Stimulated activated CD8-positive, alpha-beta memory T cell treated with anti-CD3 and anti-CD28 coated beads, Interleukin-4, amount 100 ng/mL, for 1 hour (primary cell): ENCODE results near the gene PPP1R12C.
"Not testable (repeated sequence)": the region's sequence is repeated elsewhere in the genome, so short reads cannot be mapped to it uniquely, and the experiment has no call there.

Experiments
- DNase-seq, 2 donors: peaks; one replicate each; pipeline ENCODE4 v3.0.0-alpha.2; 2020; ENCODE audit warnings: low read depth in 2 of 2, low spot score in 1 of 2

Gene PPP1R12C

DNA sequence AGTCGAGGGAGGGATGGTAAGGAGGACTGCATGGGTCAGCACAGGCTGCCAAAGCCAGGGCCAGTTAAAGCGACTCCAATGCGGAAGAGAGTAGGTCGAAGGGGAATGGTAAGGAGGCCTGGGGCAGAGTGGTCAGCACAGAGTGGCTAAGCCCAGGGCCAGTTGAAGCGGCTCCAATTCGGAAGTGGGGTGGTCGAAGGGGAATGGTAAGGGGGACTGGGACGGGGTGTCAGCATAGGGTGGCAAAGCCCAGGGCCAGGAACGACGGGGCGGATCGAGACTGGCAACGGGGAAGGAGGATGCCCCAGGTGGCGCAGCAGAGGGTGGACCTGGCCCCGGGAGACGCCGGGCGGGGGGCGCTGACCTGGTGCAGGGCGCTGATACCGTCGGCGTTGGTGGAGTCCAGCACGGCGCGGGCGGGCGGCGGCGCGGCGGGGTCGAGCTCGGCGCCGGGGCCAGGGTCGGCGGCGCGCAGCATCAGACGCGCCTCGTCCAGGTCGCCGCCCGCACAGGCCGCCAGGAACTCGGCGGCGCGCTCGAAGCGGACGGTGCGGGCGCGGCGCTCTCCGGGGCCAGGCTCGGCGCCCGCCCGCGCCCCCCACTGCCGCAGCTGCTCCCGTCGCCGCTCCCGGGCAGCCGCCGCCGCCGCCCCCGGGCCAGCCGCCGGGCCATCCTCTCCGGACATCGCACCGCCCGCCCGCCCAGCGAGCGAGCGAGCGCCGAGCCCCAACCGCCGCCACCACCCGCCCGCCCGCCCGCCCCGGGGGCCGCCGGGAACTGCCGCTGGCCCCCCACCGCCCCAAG lies at the start of gene PPP1R12C:
Gene PPP1R12C (minus strand): TSS at position 779 of the 804 bp plus-strand sequence. CDS start 94 bp downstream, at position 685.
- no peak for DNase-seq

DNA sequence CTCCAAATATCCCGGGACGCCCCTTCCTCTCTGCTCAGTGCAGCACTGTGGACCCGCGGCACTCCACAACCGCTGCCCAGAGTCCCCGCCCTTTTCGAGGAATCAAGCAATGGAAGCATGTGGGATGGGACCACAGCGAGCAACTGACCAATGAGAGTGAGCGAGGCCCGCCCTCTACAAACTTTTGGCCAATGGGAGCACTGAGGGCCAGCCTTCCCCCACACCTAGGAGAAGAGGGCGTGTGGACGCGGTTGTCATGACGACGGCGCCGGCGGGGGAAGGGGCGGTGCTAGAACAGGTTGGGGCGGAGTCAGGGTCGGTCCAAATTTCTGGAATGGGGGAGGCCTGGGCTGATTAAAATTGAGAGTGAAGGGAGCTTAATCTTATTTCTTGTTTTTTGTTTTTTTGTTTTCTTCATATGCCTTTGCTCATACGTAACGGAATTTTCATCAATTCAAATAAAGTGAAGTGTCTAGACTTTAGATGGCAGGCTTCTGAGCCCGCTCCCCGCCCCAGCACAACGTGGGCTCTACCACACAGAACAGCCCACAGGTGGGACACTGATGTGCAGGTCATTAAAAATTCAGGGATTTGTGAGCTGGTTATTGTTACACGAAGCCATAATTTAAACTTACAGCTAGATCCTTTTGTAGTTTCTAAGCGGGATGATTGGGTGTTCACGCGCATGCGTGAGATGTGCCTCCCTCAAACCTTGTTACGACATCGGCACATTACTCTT lies 49.3 kb upstream of the PPP1R12C start, which contains the start of gene DNAAF3:
Gene DNAAF3 (minus strand): TSS at position 84 of the 739 bp plus-strand sequence. CDS start 200 bp downstream, outside the sequence.
- DNase-seq = peak in 1 of 2 donors; percentile 25

DNA sequence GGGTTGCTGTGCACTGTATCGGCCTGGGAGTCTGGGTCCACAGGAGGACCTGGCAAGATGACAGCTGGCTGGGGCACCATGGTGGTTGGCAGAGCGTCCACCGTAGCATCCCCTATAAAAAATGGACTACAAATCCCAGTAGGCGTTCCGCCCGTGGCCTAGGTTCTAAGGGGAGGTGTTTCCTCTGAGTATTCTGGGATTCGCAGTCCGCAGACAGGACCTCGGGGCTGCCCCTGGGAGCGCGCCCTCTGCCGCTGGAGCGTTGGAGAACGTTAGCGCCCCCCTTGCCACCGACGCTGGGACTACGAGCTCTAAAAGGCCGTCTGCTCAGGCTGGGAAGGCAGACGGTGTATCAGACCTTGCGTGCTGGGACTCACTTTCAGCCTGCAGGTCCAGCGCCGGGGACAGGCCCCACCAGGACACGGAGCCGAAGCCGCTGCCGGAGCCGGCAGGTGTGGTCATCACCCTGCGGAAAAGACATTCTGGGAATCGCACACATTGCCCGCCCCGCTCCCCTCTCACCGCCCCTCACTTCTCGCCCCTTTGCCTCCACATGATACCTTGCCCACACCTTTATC lies 48.6 kb upstream of the PPP1R12C start:
- no peak for DNase-seq

DNA sequence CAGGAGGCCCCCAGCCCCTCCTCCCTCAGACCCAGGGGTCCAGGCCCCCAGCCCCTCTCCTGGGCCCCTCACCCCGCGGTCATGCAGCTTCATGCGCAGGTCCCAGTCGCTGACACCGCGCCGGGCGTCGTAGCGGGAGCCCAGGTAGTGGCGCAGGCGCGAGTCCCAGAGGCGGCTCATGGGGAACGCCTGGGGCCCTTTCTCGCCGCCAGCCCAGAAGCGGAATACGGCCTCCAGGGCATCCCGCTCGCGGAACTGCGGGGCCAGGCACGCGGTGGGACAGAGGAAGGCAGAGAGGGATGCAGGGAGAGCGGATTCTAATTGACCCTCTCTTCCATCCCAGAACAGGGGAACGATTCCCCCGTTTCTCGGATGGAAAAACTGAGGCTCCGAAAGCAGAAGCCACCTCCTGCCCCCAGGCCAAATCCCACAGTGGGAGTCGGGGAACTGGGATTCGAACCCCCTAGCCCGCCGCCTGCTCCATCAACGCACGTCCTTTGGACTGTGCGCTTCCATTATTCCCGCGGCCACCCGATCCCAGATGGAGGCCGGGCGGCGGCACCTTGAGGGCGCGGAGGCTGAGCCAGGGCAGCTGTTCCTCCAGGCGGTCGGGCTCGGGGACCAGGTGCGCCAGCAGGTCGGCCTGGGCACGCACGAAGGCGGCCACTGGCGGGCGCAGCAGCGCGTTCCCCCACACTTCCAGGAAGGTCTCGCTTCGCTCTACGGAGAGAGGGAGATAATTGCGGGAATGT lies 44.3 kb upstream of the PPP1R12C start:
- no peak for DNase-seq

DNA sequence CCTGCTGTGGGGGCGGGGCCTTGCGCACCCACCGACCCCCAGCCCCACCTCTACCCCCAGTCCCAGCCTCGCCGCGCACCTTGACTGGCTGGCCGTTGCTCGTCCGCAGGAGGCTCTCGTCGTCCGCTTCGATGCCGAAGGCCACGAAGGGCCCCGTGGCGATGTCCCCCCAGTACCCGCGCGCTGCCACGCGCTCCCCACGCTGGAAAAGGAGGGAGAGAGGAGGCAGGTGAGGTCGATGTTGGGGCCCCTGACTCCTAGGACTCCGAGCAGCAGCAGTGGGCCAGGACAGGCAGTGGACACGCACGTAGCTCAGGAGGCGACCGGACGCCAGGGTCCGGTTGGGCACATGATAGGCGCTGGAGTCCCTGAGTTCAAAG lies 43.5 kb upstream of the PPP1R12C start:
- no peak for DNase-seq

DNA sequence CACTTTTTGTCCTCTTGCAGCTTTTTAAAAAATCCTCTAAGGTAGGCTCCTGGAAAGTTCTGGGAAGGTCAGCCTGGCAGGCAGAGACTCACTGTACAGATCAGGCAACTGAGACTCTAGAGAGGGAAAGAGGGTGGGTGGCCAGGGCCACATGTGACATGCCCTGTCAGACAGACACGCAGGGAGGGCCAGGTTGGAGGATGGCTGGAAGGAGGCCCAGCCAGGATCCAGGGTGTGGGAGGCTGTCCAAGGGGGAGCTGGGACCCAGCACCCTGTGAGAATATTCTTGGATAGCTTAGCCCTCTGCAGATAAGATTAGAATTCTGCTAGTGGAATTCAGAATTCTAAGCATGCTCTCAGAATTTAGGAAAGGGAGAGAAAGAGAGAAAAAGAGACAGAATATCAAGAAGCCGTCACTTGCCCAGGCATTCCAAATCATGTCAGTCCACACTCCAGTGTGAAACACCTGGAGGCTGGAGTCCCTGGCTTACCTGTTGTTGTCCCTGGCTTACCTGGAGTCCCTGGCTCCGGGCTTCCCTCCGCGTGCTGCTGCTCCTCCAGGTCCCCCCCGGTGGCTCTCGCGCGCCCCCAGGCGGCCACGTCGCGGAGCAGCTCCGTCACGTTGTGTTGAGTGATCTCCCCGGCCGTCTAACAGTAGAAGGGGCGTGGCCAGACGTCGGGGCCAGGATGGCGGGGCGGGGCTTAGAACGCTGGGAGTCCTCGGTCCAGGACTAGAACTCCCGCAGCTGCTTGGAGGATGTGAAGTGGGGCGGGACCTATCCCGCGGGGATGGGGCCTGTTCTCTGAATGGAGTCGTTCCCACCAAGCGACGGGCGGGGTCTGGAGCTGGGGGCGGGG lies 42.9 kb upstream of the PPP1R12C start:
- DNase-seq = peak; percentile 53 to 71

DNA sequence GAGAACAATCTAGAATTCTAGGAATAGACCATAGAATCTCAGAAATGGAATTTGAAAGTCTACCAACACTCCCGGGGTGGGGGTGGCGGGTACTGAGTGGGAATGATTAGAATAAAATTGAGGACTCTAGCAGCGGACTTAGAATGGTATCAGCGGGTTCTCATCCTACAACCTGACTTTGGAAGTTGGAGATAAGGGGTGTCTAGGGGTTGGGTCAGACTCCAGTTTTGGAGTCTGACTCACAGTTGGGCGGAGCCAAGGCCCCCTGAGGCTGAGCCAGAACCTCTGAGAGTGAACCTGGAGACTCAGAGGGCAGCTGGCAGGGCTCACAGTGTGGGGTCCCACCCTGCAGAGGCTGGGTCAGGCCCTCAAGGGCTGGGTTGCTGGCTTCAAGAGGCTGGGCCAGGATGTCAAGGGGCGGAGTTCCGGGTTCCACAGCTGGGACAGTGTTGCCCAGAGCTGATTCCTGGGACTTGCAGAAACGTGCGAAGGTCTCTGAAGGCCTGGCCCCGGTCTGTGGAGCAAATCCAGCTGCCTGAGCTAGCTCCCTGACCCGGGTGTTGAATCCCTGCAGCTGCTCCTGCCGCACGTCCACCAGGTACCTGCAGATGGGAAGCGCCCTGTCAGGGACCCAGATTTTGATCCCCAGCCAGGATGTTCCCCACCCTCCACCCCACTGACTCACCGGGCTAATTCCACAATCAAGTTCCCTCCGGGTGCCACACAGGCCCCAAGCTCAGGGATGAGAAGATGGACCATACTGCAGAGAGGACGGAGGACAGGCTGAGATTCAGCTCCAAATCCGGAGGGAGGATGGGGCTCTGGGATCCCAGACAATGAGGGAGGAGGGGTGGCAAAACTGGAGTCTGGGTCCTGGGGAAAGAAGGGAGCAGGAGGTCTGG lies 41.7 kb upstream of the PPP1R12C start:
- no peak for DNase-seq

DNA sequence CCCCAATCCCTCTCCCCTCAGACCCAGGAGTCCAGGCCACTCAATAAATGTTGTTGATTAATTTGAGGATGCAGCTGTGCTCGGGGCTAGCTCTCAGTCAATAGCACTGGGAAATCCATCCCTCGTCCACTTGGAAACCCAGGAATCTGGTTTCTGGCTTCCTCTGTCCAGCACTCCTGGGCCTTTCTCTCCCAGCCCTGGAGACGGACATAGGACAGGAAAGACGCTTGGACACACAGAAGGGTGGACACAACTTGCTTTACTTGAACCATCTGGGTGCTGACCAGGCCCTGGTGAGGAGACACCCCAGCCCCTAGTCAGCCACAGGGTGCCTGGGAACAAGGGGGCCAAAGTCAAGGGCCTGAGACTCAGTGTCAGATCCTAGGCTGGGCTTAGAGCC lies 41.0 kb upstream of the PPP1R12C start:
- no peak for DNase-seq

DNA sequence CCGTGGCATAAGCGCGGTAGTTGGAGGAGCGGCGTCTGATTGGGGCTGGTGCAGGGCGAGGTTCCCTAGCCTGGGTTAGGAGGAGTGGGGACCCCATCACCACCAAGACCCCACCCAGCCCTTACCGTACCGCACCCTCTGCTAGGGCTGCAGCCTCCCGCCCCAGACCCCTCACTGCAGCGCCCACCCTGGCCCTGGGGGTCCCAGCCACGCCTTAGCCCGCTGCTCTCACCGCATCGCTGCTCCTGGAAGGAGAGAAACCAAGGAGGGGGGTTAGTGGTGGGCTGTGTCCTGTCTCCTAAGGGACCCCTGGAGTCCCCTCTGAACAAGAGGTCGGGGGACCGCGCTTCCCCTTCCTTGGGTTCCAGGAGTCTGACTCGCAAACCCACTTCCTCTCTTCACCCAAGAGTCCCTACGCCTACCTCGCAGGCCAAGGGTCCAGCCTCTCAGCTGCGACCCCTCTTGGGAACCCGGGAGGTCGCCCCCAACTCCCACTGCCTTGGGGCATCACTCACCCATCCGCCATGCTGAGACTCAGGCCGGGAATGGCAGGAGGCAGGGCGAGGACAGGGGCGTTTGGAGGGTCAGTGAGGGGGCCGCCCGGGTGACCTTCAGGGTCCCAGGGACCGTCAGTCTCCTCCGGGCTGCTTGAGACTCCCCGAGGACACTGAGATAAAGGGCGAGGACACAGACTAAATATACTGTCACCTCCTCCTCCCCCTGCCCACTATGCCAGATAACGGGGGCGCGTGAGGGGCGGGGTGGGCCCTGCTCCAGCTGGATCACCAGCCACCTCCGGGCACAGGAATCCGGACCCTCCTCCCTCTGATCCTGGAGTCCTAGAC lies 39.8 kb upstream of the PPP1R12C start, which contains the start of gene TNNI3:
Gene TNNI3 (minus strand): TSS at position 669 of the 845 bp plus-strand sequence. CDS start 143 bp downstream, at position 526.
- no peak for DNase-seq

DNA sequence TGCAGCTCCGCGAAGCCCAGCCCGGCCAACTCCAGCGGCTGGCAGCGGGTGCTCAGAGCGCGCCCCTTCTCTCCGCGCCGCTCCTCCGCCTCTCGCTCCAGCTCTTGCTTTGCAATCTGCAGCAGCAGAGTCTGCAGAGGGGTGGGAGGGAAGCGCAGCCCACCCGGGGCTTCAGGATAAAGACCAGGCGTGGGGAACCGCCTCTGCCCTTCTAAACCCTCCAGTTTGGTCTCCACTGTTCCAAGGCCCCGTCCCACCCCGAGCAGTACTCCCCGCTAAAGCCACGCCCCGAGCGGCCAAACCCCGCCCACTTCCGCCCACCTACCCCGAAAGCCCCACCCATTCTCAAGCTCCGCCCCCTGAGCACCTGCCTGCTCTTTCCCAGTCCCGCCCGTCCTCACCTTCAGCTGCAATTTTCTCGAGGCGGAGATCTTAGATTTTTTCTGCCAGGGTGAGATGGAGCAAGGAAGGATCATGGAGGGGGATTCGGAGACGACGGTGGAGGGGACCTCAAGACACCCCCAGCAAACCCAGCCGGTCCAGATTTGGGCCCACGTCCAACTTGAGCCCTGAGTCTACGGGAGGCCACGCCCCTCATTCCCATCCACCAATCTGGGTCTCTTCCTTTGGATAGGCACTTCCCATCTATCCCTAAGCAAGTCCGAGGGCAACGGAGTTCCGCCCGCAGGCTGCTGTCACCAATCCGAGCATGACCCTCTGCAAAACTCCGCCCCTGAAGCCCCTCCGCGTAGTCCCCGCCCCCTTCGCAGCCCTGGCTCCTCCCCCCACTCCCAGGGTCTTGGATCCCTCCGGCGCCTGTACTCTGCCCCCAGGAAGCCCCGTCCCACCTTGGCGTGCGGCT lies 39.0 kb upstream of the PPP1R12C start:
- DNase-seq = no peak

DNA sequence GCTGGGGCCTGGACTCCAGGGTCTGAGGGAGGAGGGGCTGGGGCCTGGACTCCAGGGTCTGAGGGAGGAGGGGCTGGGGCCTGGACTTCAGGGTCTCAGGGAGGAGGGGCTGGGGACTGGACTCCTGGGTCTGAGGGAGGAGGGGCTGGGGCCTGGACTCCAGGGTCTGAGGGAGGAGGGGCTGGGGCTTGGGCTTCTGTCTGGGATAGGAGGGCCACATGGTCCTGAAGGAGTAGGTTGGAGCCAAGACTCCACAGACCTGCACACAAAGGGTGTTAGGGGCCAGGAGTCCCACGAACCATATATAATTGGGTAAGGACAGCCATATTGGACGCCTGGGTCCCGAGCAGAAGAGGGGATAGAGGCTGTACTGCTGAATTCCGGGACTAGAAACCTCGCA lies 38.3 kb upstream of the PPP1R12C start:
- DNase-seq = not testable (repeated sequence)

DNA sequence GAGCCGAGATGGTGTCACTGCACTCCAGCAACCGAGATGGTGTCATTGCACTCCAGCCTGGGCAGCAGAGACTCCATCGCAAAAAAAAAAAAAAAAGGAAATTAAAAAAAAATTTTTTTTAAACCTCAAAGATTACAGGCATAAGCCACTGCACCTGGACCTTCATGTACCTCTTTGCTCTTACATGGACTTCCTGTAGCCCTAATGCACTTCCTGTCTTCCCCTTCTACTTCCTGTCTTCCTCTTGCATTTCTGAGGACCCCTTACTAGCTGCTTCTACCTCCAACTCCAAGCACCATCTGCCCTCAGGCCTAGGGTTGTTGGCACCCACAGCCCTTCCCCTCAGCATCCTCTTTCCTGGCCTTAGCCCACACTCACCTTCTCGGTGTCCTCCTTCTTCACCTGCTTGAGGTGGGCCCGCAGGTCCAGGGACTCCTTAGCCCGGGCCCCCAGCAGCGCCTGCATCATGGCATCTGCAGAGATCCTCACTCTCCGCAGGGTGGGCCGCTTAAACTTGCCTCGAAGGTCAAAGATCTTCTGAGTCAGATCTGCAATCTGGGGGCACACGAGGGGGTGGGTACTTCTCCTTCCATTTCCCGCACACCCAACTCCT lies 36.3 kb upstream of the PPP1R12C start:
- no peak for DNase-seq

DNA sequence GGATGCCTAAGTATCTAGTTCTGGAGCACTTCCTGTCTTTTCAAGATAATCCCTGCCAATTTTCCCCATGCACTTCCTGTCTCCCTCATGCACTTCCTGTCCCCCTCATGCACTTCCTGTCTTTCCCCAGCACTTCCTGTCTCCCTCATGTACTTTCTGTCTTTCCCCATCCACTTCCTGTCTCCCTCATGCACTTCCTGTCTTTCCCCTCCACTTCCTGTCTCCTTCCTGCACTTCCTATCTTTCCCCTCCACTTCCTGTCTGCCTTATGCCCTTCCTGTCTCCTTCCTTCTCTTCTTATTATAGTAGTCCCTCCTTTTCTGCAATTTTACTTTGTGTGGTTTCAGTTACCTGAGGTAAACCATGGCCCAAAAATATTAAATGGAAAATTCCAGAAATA lies 34.6 kb upstream of the PPP1R12C start:
- DNase-seq = no peak

DNA sequence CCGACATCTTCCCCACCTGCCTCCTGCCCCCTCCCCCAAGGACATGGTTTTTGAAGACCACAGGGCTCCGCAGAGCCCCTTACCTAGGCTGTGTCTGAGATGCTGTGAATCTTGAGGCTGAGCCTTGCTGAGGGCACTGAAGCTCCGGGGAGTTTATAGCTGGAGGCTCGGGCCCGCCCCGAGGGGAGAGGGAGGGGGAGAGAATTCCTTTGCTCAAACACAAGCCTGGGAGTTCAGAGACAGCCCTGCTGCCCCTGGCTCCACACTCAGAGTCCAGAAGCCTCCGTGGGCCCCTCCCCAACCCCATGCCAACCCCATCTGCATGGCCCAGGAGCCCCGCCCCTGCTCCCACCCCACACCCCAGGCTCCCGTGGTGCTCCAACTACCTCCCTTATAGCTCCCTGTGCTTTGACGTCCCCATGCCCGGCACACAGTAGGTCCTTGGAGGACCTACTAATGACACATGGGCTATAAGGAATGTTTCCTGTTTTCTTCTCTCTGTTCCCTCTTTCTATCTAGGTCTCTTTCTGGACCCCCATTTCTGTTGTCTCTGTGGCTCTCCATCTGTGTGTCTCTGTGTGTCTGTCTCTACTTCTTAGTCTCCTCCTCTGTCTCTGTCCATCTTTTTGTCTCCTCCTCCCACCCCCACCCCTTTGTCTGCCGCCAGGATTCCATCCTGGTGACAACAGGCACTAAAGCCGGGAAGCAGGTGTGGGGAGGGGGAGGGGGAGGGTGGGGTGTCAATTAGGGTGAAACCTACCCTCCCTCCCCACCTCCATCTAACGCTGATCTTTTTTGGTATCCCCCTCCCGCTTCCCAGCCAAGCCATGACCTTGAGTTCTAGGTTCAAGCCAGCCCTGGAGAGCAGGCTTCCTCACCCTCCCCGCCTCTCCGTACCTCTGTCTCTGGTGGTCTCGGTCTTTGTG lies 31.9 kb upstream of the PPP1R12C start, which contains the start of gene TNNT1:
Gene TNNT1 (minus strand): TSS at position 129 of the 926 bp plus-strand sequence. CDS start 2,049 bp downstream, outside the sequence.
- no peak for DNase-seq

DNA sequence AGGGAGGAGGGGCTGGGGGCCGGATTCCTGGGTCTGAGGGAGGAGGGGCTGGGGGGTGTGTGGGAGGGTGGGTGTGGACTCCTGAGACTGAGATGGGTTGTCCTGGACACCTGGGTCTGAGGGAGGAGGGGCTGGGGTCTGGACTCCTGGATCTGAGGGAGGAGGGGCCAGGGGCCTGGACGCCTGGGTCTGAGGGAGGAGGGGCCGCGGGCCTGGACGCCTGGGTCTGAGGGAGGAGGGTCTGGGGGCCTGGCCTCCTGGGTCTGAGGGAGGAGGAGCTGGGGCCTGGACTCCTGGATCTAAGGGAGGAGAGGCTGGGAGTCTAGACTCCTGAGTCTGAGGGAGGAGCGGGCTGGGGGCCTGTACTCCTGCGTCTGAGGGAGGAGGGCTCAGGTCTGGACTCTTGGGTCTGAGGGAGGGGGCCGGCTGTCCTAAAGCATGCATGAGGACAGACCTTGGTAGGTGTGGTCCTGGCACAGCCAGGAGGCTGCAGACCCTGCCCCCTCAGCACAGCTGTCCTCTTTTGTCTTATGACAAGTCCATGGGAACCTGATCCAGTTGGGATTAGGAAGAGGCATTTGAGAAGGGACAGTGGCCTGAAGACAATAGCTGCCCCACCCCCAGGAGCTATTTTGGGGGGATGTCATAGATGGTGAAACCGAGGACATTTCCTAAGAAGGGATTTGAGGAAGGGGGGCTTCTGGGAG lies 30.3 kb upstream of the PPP1R12C start:
- no peak for DNase-seq
